Endothelial cell of umbilical vein (primary cell): ENCODE measurements around the gene GMPR2. TPM values are rescaled to one million over a fixed set of nuclear protein-coding genes. Genes with fewer than 3 reads are reported as not detected.
"Not testable (repeated sequence)": the region's sequence is repeated elsewhere in the genome, so short reads cannot be mapped to it uniquely, and the experiment has no call there.

Experiments used
- BruUV-seq: library from RNA; stranded (reverse); fragments of 400-500 nt; replicated peaks from 2 replicates; lab custom pipeline; 2021; lab: Mats Ljungman, UMichigan
- CTCF ChIA-PET: fragments of 300-600, 350-600 bp; sonication (Branson Sonifier 250); formaldehyde crosslinking; loops from one replicate; lab custom pipeline; 2021; ENCODE audit warnings: antibody characterized with exemption, inconsistent platforms; lab: Charles Lee
- POLR2A ChIA-PET: fragments of 300-600, 350-600 bp; sonication (Branson Sonifier 250); formaldehyde crosslinking; loops from one replicate; lab custom pipeline; 2021; ENCODE audit warnings: antibody characterized with exemption, inconsistent platforms; lab: Charles Lee
- DNase-seq: peaks from one replicate; pipeline ENCODE4 v3.0.0-alpha.2; 2011; ENCODE audit warnings: low read depth, low spot score
- FAIRE-seq: peaks from 2 replicates; lab custom pipeline; 2011; peaks lifted over from hg19 to GRCh38; lab: Jason Lieb, UNC
- H2AFZ ChIP-seq: 2 replicates; pipeline ENCODE4 v1.6.0; 2012; ENCODE audit warnings: low read depth, low read length, control low read depth, inconsistent platforms
- H3K27ac ChIP-seq: 2 replicates; pipeline ENCODE4 v1.5.1; 2011; ENCODE audit warnings: low read depth, mild to moderate bottlenecking, control low read depth, low read length, moderate library complexity; ENCODE audit not compliant: insufficient read depth
- H3K27me3 ChIP-seq, 2 experiments: 2 replicates each; pipeline versions ENCODE4 v1.6.0 to v1.6.1; 2011; ENCODE audit warnings: low read length in 2 of 2, mixed read lengths in 1 of 2; ENCODE audit not compliant: control insufficient read depth in 2 of 2, insufficient read depth in 2 of 2
- H3K36me3 ChIP-seq, 2 experiments: 2 replicates in 1 of 2; 3 replicates in 1 of 2; pipeline ENCODE4 v1.5.1; 2011; ENCODE audit warnings: low read length in 2 of 2, mild to moderate bottlenecking in 1 of 2, moderate library complexity in 1 of 2; ENCODE audit not compliant: control insufficient read depth in 2 of 2, insufficient read depth in 2 of 2; ENCODE audit errors: extremely low read depth in 1 of 2
- H3K4me1 ChIP-seq: 3 replicates; pipeline ENCODE4 v1.5.1; 2011; ENCODE audit warnings: mild to moderate bottlenecking, low read length; ENCODE audit not compliant: control insufficient read depth, insufficient read depth; ENCODE audit errors: extremely low read depth
- H3K4me2 ChIP-seq: 2 replicates; pipeline ENCODE4 v1.6.1; 2011; ENCODE audit warnings: low read length, control low read depth, mixed read lengths; ENCODE audit not compliant: insufficient read depth
- H3K4me3 ChIP-seq, 3 experiments: fragments of 200-600 bp in 1 of 3; sonication (generic), shearing (Covaris generic) in 1 of 3; replicated peaks in 1 of 3; 2 replicates each; pipeline ENCODE4 v1.5.1; 2011 to 2016; ENCODE audit warnings: control low read depth in 3 of 3, low read length in 3 of 3, mild to moderate bottlenecking in 2 of 3, inconsistent platforms in 1 of 3, low read depth in 1 of 3, moderate library complexity in 1 of 3; ENCODE audit not compliant: insufficient read depth in 1 of 3
- H3K79me2 ChIP-seq: 2 replicates; pipeline ENCODE4 v1.6.0; 2012; ENCODE audit warnings: low read length, inconsistent platforms; ENCODE audit not compliant: control insufficient read depth, insufficient read depth
- H3K9ac ChIP-seq: replicated peaks from 2 replicates; pipeline ENCODE3; 2011; ENCODE audit warnings: low read length, control low read depth; ENCODE audit not compliant: insufficient read depth; ENCODE audit errors: extremely low read depth
- H3K9me1 ChIP-seq: replicated peaks from 3 replicates; pipeline ENCODE4 v1.6.0; 2011; ENCODE audit warnings: mild to moderate bottlenecking, low read length; ENCODE audit not compliant: control insufficient read depth, insufficient read depth; ENCODE audit errors: extremely low read depth
- H3K9me3 ChIP-seq: replicated peaks from 2 replicates; pipeline ENCODE4 v1.5.1; 2012; ENCODE audit warnings: low read length, inconsistent platforms; ENCODE audit not compliant: control insufficient read depth, insufficient read depth
- H4K20me1 ChIP-seq: replicated peaks from 2 replicates; pipeline ENCODE3; 2011; ENCODE audit warnings: mild to moderate bottlenecking, low read length; ENCODE audit not compliant: control insufficient read depth, insufficient read depth; ENCODE audit errors: extremely low read depth
- CTCF ChIP-seq, 2 donors: IDR thresholded peaks; 1 replicate in 1 of 2; 2 replicates in 1 of 2; pipeline ENCODE4 v1.5.1; 2011; ENCODE audit warnings: low read length in 2 of 2, mild to moderate bottlenecking in 2 of 2, moderate library complexity in 2 of 2, control low read depth in 1 of 2, inconsistent platforms in 1 of 2, low read depth in 1 of 2; ENCODE audit not compliant: insufficient read depth in 1 of 2; ENCODE audit errors: extremely low read depth in 1 of 2
- FOS ChIP-seq: IDR thresholded peaks from 2 replicates; pipeline ENCODE4 v1.6.1; 2011; ENCODE audit warnings: mild to moderate bottlenecking, low read length, moderate library complexity, borderline replicate concordance; ENCODE audit not compliant: insufficient read depth
- POLR2A ChIP-seq: IDR thresholded peaks from 2 replicates; pipeline ENCODE4 v1.6.1; 2012; ENCODE audit warnings: low read depth, mild to moderate bottlenecking, control low read depth, low read length
- dilution Hi-C: fragments of 300-500 bp; cut with MboI; formaldehyde crosslinking; loops from one replicate; pipeline ENCODE4 v1.15.0; 2019; ENCODE audit warnings: low sequenced_read_pairs; ENCODE audit not compliant: extremely low pct_ligation_motif_present
- intact Hi-C: fragments of 100-400 bp; cut with micrococcal nuclease; formaldehyde crosslinking; loops from one replicate; pipeline ENCODE4 v1.10.0; 2022
- polyA plus RNA-seq, 4 experiments: library from polyadenylated mRNA; depleted of rRNA in 3 of 4; stranded (reverse) in 3 of 4; unstranded in 1 of 4; fragments of >200 nt; gene quantifications; 2 replicates each; pipeline versions ENCODE4 v1.2.1 to v1.2.3, GENCODE V29; 2011 to 2012; ENCODE audit warnings: missing spikeins in 1 of 4
- total RNA-seq: library from RNA; stranded (reverse); gene quantifications from 2 replicates; pipeline ENCODE4 v1.2.3, GENCODE V29; 2021

The GMPR2 gene
- total and polyA plus RNA-seq, 2 donors (not counting 3 experiments of a cell fraction or from before 2014, with no cell fraction given), result 58.1 to 61.8 TPM

GRCh38 chr14:24216345-24216699, 16.4 kb upstream of the GMPR2 start:
- peaks cover 25% of the 10 kb centered on the region for H3K79me2 ChIP-seq
- dilution Hi-C loops, result no loop called here
- H2AFZ ChIP-seq, result no peak overlapping the region

GRCh38 chr14:24216876-24217275, 15.9 kb upstream of the GMPR2 start:
- H3K27ac ChIP-seq, dilution Hi-C loops, DNase-seq, H3K9me1 ChIP-seq, H2AFZ ChIP-seq, H3K27me3 ChIP-seq, BruUV-seq, H3K36me3 ChIP-seq, H3K4me3 ChIP-seq, POLR2A ChIA-PET, H3K9me3 ChIP-seq, H4K20me1 ChIP-seq, H3K4me2 ChIP-seq, H3K9ac ChIP-seq: not testable (repeated sequence)
- CTCF ChIA-PET, result interaction anchor here (1.8 kb wide), 1 partner anchor 54 kb away, joined by 12 read pairs; the partner anchor contains the start of gene RABGGTA
- peak; percentile 64 for FAIRE-seq
- intact Hi-C loops, result loop anchor here (1.0 to 5.0 kb wide), 5 partner anchors 25 to 214 kb away; partner anchors contain the start of genes RABGGTA and TINF2
- Histone ChIP-seq H3K79me2 (peaks cover 30% of the 10 kb centered on the region), H3K4me1 (peaks cover 11% of the 10 kb centered on the region)

More at GRCh38 chr14:24216345-24216699, 16.4 kb upstream of the GMPR2 start:
- ChIA-PET CTCF (interaction anchor here (0.8 to 4.9 kb wide), 24 partner anchors 8 to 158 kb away, joined by 3 to 71 read pairs (median 6); partner anchors contain the start of genes CIDEB, EMC9, GMPR2 and IPO4), POLR2A (interaction anchor here (0.8 to 3.4 kb wide), 4 partner anchors 9 to 92 kb away, joined by 3 to 21 read pairs (median 6); partner anchors contain the start of genes CIDEB and TINF2)
- FAIRE-seq (no peak), DNase-seq (no peak)
- Histone ChIP-seq H3K27me3 (no peaks in the 10 kb centered on the region), H3K9me3 (no peaks in the 10 kb centered on the region), H3K36me3 (peaks cover 2 to 4% of the 10 kb centered on the region in 2 experiments), H3K27ac (no peak overlapping the region), H4K20me1 (no peaks in the 10 kb centered on the region), H3K9me1 (no peaks in the 10 kb centered on the region), H3K4me1 (peaks cover 11% of the 10 kb centered on the region), H3K4me3 (no peak overlapping the region), H3K4me2 (no peak overlapping the region), H3K9ac (no peak overlapping the region)
- intact Hi-C loops, result loop anchor here (1.0 to 5.0 kb wide), 5 partner anchors 26 to 215 kb away; partner anchors contain the start of genes RABGGTA and TINF2
- TF ChIP-seq POLR2A (no peak), FOS (no peak), CTCF (IDR thresholded peaks at IDR 0.05; ENCODE audit: extremely low read depth in 1 of 2, insufficient read depth in 1 of 2, low read depth in 1 of 2, low read length in 2 of 2) (no peak)
- BruUV-seq, result no TSS peak
